Stomach (tissue), 4 donors: Measurements from ENCODE around the gene ADM2.

Experiments used
- CTCF ChIP-seq, 7 experiments: fragments of 450-650 bp in 4 of 7; fragments of 200-600 bp in 3 of 7; sonication (generic) in 3 of 7; IDR thresholded peaks; one replicate each; pipeline ENCODE4 v1.5.1; 2016 to 2019; ENCODE audit warnings: antibody characterized with exemption in 7 of 7, control low read depth in 2 of 7, mild to moderate bottlenecking in 1 of 7
- EP300 ChIP-seq: sonication (generic); formaldehyde crosslinking; IDR thresholded peaks from one replicate; pipeline ENCODE4 v1.6.1; 2017; ENCODE audit warnings: antibody characterized with exemption
- POLR2A ChIP-seq, 4 donors: fragments of 450-650 bp; IDR thresholded peaks; one replicate each; pipeline ENCODE4 v1.6.1; 2016; ENCODE audit warnings: antibody characterized with exemption in 4 of 4, control low read depth in 2 of 4, mild to moderate bottlenecking in 1 of 4, moderate library complexity in 1 of 4
- POLR2AphosphoS5 ChIP-seq, 3 donors: sonication (generic); formaldehyde crosslinking; IDR thresholded peaks; one replicate each; pipeline ENCODE4 v1.6.1; 2016; ENCODE audit warnings: antibody characterized with exemption in 3 of 3

- TF ChIP-seq CTCF (IDR thresholded peaks at IDR 0.05) (no peak), POLR2A (IDR thresholded peaks at IDR 0.05) (no peak), POLR2AphosphoS5 (IDR thresholded peaks at IDR 0.05) (no peak), EP300 (no peak)
These were observed 1.0 kb downstream of the ADM2 start for GRCh38 chr22:50482107-50483074.
